DND-41 (cell line): ENCODE data around the gene MEF2C.

Experiments
- CTCF ChIP-seq: IDR thresholded peaks from 2 replicates; pipeline ENCODE4 v1.5.1; 2012; ENCODE audit warnings: borderline replicate concordance, low read length, moderate library complexity, mild to moderate bottlenecking; ENCODE audit not compliant: poor library complexity, severe bottlenecking; ENCODE audit errors: extremely low read depth
- EZH2 ChIP-seq: IDR thresholded peaks from 3 replicates; pipeline ENCODE4 v1.6.1; 2012; ENCODE audit warnings: borderline replicate concordance, low read depth, mild to moderate bottlenecking, moderate library complexity, low read length, inconsistent platforms; ENCODE audit not compliant: severe bottlenecking

GRCh38 chr5:88820581-88820980, 62.4 kb downstream of the MEF2C start:
- TF ChIP-seq CTCF (no peak), EZH2 (no peak)
